Esophagus squamous epithelium (tissue), 5 donors: ENCODE data around the gene SCGB3A1. TPM values are rescaled to one million over a fixed set of nuclear protein-coding genes. Genes with fewer than 3 reads are reported as not detected.

Source experiments
- DNase-seq: peaks from one replicate; lab custom pipeline; 2025; lab: John Stamatoyannopoulos, UW
- H3K27ac ChIP-seq, 4 donors: fragments of 200-600 bp; sonication (generic); one replicate each; pipeline ENCODE4 v1.5.1; 2016 to 2019; ENCODE audit warnings: mild to moderate bottlenecking in 1 of 4
- H3K27me3 ChIP-seq, 4 donors: fragments of 200-600 bp; sonication (generic); 1 replicate in 3 of 4; 2 replicates in 1 of 4; pipeline versions ENCODE4 v1.5.1 to v1.6.0; 2017 to 2021; ENCODE audit warnings: antibody characterized with exemption in 1 of 4
- H3K36me3 ChIP-seq, 3 donors: fragments of 200-600 bp; sonication (generic); one replicate each; pipeline ENCODE4 v1.5.1; 2016 to 2019
- H3K4me1 ChIP-seq, 3 donors: fragments of 200-600 bp; sonication (generic); one replicate each; pipeline ENCODE4 v1.5.1; 2017 to 2019
- H3K4me3 ChIP-seq, 4 donors: fragments of 200-600 bp; sonication (generic); 1 replicate in 3 of 4; 2 replicates in 1 of 4; pipeline ENCODE4 v1.5.1; 2016 to 2019; ENCODE audit warnings: mild to moderate bottlenecking in 2 of 4, moderate library complexity in 1 of 4
- H3K9me3 ChIP-seq, 3 donors: fragments of 200-600 bp; sonication (generic); one replicate each; pipeline ENCODE4 v1.5.1; 2016 to 2019
- POLR2A ChIP-seq, 4 donors: fragments of 450-650 bp; IDR thresholded peaks; one replicate each; pipeline ENCODE4 v1.6.1; 2017; ENCODE audit warnings: antibody characterized with exemption in 4 of 4, mild to moderate bottlenecking in 4 of 4, moderate library complexity in 3 of 4
- WGBS, 2 donors: methylation state at CpG; one replicate each; pipeline ENCODE4 v1.1.5; 2018; 5-methylcytosine and 5-hydroxymethylcytosine counted together
- intact Hi-C: fragments of 100-400 bp; cut with DNase I; formaldehyde crosslinking; loops from one replicate; pipeline ENCODE4 v1.15.0; 2022
- total RNA-seq, 4 donors: library from RNA; depleted of rRNA; stranded (reverse); fragments of >200 nt; gene quantifications; one replicate each; pipeline ENCODE4 v1.1.0, GENCODE V29; 2016
- TF ChIP-seq, protein P1 (sequence below), 6 experiments: fragments of 450-650 bp in 4 of 6; fragments of 200-600 bp in 2 of 6; sonication (generic) in 2 of 6; IDR thresholded peaks; one replicate each; pipeline ENCODE4 v1.5.1; 2016 to 2019; ENCODE audit warnings: antibody characterized with exemption in 6 of 6, mild to moderate bottlenecking in 4 of 6, moderate library complexity in 4 of 6
- donor health status: DM: yes; HTN: yes; CAD: no.

Gene SCGB3A1
- total RNA-seq, 4 donors from 2014 or later: 2.1 to 101 TPM; not detected in 2

DNA sequence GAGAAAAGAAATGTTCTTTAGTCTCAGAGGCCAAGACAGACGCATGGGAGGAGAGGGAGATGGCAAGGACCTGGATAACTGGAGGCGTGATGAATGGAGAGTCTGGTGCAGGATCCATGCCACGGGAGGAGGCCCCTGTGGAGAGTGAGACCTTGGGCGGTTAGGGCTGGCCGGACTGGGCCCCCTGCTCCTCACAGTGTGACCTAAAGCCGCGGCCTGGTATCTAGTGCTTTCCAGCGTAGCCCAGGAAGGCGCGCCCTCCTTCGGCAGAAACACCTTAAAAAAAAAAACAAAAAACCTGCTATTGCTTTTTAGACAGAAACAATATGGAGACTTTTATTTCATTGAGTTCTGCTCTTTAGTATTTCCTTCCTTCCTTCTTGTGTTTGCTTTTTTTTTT is 33.1 kb downstream of the SCGB3A1 start:
- no peak for DNase-seq
- Histone ChIP-seq H3K4me3 (no peak overlapping the region), H3K4me1 (no peaks in the 10 kb centered on the region), H3K27me3 (no peaks in the 10 kb centered on the region), H3K9me3 (no peaks in the 10 kb centered on the region), H3K27ac (no peak overlapping the region), H3K36me3 (peaks cover 0 to 62% (median 0%) of the 10 kb centered on the region in 3 donors)
- WGBS, 2 donors: 93 to 94% methylated on average over 11 of the region's 11 CpGs
- TF ChIP-seq, protein P1, sequence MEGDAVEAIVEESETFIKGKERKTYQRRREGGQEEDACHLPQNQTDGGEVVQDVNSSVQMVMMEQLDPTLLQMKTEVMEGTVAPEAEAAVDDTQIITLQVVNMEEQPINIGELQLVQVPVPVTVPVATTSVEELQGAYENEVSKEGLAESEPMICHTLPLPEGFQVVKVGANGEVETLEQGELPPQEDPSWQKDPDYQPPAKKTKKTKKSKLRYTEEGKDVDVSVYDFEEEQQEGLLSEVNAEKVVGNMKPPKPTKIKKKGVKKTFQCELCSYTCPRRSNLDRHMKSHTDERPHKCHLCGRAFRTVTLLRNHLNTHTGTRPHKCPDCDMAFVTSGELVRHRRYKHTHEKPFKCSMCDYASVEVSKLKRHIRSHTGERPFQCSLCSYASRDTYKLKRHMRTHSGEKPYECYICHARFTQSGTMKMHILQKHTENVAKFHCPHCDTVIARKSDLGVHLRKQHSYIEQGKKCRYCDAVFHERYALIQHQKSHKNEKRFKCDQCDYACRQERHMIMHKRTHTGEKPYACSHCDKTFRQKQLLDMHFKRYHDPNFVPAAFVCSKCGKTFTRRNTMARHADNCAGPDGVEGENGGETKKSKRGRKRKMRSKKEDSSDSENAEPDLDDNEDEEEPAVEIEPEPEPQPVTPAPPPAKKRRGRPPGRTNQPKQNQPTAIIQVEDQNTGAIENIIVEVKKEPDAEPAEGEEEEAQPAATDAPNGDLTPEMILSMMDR (IDR thresholded peaks at IDR 0.05): no peak
- intact Hi-C loops: no loop called here

DNA sequence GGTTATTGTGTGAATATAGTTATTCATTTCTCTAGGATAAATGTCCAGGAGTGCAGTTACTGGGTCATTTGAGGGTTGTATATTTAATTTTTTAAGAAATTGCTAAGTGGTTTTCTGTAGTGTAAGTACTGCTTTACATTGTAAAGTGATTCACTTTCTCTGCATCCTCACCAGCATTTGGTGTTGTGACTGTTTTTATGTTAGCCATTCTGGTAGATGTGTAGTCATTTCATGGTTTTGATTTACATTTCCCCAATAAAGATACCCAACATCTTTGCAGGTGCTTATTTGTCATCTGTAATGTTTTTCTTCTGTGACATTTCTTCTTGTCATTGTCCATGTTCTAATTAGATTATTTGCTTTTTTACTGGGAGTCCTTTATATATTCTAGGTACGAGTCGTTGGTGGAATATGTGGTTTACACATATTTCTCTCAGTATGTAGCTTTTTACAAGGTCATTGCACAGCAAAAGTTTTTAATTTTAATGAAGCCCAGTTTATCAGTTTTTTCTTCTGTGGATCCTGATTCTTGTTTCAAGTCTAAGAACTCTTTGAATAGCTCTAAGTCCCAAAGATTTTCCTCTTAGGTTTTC is 34.0 kb downstream of the SCGB3A1 start:
- WGBS, 2 donors: 87 to 89% methylated on average over 2 of the region's 2 CpGs
- no peak overlapping the region for H3K27ac ChIP-seq
- TF ChIP-seq, protein P1 (IDR thresholded peaks at IDR 0.05): no peak
- no peak for TF ChIP-seq POLR2A (IDR thresholded peaks at IDR 0.05)
- no peak for DNase-seq
- H3K36me3 ChIP-seq: peaks cover 0 to 62% (median 0%) of the 10 kb centered on the region in 3 donors
- H3K4me3 ChIP-seq: no peak overlapping the region
- intact Hi-C loops: no loop called here
- no peaks in the 10 kb centered on the region for H3K4me1 ChIP-seq
- no peaks in the 10 kb centered on the region for H3K9me3 ChIP-seq
- H3K27me3 ChIP-seq: no peaks in the 10 kb centered on the region

DNA sequence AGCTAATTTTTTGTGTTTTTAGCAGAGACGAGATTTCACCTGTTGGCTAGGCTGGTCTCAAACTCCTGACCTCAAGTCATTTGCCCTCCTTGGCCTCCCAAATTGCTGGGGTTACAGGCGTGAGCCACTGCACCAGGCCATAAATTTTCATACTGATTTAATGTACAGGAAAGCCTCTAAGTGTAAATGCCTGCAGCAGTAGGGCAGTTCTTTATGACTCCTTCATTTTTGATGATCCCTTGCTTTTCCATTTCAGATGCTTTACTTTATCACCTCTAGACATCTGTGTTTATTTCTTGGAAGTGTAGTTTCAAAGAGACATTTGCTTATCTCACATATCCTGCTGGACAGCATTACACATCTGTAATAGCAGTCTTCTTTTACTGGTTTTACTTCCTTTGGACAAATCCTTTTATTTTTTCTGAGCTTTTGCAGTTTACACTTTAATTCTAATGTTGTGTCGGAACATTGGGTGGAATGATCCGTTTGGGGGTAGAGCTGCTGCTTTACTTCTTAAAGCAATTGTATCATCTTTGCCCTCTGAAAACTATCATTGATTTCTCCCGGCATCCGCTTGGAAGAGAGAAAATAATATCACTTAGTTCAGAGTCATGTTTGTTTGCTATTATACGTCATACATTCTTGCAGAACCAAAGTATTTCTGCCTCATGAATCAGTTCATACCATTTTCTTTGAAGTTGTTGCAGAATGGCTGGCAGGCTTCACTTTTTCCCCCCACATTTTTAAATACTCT is 36.0 kb downstream of the SCGB3A1 start:
- no peaks in the 10 kb centered on the region for H3K27me3 ChIP-seq
- H3K4me1 ChIP-seq: no peaks in the 10 kb centered on the region
- no peak for TF ChIP-seq POLR2A (IDR thresholded peaks at IDR 0.05)
- TF ChIP-seq, protein P1 (IDR thresholded peaks at IDR 0.05): no peak
- WGBS, 2 donors: 83 to 86% methylated on average over 7 of the region's 7 CpGs
- H3K9me3 ChIP-seq: no peaks in the 10 kb centered on the region
- H3K36me3 ChIP-seq: peaks cover 0 to 67% (median 0%) of the 10 kb centered on the region in 3 donors
- H3K4me3 ChIP-seq: no peak overlapping the region
- H3K27ac ChIP-seq: no peak overlapping the region
- no peak for DNase-seq
- intact Hi-C loops: no loop called here

DNA sequence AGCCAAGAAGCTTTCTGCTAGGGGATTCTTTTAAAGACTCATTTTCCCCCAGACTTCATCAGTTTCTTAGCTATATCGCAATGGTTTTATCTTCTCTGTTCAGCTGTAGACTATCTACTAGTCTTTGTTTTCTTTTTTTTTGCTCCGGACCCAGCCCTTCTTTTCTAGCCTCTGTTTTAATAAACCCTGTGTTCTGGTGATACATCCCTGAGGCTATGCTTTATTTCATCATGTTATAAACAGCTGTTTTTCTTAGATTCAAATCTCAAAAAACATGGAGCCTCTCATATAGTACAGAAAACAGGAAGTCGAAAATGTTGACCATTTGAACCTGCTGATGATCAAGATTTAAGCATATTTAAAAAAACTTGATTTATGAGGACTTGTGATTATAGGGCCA is 37.8 kb downstream of the SCGB3A1 start:
- no peak for DNase-seq
- Histone ChIP-seq H3K9me3 (no peaks in the 10 kb centered on the region), H3K27ac (no peak overlapping the region), H3K4me1 (no peaks in the 10 kb centered on the region), H3K4me3 (no peak overlapping the region), H3K27me3 (no peaks in the 10 kb centered on the region), H3K36me3 (peaks cover 0 to 80% (median 0%) of the 10 kb centered on the region in 3 donors)
- 87 to 97% methylated on average over 3 of the region's 3 CpGs for WGBS, 2 donors
- TF ChIP-seq POLR2A (IDR thresholded peaks at IDR 0.05): no peak
- TF ChIP-seq, protein P1 (IDR thresholded peaks at IDR 0.05): no peak
- intact Hi-C loops: no loop called here

DNA sequence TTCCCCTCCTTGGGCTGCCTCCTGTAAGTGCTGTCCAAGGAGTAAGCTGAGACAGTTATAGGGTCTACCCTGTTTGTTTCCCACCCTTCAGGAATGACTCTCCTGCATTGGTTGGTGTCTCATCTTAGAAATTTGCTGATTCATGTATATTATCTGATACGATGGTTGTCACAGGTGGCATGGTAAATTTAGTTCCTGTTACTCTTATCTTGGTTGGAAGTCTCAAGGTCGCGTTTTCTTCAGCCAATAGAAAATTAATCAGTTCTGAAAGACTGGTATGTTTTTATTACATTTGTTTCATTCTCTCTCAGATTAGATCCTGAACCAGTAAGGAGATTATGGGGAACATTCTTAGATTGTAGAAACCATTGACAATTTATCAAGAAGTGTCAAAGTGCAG is 42.7 kb downstream of the SCGB3A1 start:
- intact Hi-C loops: no loop called here
- Histone ChIP-seq H3K9me3 (no peaks in the 10 kb centered on the region), H3K27ac (no peak overlapping the region), H3K4me1 (no peaks in the 10 kb centered on the region), H3K4me3 (no peak overlapping the region), H3K36me3 (peaks cover 0 to 49% (median 0%) of the 10 kb centered on the region in 3 donors), H3K27me3 (no peaks in the 10 kb centered on the region)
- TF ChIP-seq POLR2A (IDR thresholded peaks at IDR 0.05): no peak
- TF ChIP-seq, protein P1 (IDR thresholded peaks at IDR 0.05): no peak
- WGBS, 2 donors: 78 to 79% methylated on average over 3 of the region's 3 CpGs
- DNase-seq: no peak
